CD4-positive, alpha-beta T cell treated with Interleukin-12 subunit alpha and Interleukin-12 subunit beta, for 1 hour (primary cell): ENCODE data around the gene ADGRG1.
"Not testable (repeated sequence)": the region's sequence is repeated elsewhere in the genome, so short reads cannot be mapped to it uniquely, and the experiment has no call there.

ENCODE experiments used
- DNase-seq: peaks from one replicate; pipeline ENCODE4 v3.0.0-alpha.2; 2020

Gene ADGRG1

DNA sequence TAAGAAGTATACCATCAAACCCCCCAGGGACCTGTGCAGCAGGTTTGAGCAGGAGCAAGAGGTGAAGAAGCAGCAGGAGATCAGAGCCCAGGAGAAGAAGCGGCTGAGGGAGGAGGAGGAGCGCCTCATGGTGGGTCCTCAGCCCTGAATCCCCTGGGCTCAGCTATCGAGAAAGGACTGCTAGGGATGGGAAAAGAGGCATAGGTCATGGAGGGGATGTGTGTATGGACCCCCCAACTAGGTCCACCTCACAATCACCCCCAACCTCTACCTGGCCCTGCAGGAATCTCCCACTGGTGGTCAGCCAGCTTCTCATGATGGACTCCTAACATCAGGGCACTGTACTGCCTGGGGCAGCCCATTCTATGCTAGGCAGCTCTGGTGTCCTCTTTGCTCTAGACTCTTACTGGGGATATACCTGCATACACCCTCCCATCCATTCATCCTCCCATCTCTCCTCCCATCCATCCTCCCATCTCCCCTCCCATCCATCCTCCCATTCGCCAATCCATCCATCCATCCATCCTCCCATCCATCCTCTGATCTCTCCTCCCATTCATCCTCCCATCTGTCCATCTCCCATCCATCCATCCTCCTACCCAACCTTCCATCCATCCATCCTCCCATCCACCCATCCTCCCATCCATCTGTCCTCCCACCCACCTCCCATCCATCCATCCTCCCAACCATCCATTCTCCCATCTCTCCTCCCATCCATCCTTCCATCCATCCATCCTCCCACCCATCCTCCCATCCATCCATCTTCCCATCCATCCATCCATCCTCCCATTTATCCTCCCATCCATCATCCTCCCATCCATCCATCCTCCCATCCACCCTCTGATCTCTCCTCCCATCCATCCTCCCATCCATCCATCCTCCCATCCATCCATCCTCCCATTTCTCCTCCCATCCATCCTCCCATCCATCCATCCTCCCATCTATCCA lies 76.7 kb downstream of the ADGRG1 start:
- no peak for DNase-seq

DNA sequence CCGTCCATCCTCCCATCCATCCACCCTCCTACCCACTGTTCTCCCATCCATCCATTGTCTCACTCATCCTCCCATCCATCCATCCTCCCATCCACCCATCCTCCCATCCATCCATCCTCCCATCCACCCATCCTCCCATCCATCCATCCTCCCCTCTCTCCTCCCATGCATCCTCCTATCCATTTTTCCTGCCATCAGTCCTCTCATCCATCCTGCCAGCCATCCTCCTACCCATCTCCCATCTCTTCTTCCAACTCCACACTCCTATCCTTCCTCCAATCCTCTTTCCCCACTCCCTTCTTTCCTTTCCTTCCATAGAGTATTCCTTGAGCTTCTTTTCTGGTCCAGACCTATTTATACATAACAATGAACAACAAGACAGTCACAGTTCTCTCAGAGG lies 78.3 kb downstream of the ADGRG1 start:
- DNase-seq, result no peak

GRCh38 chr16:57707331-57707730 lies 78.9 kb downstream of the ADGRG1 start:
- no peak for DNase-seq

GRCh38 chr16:57708168-57708567 lies 79.7 kb downstream of the ADGRG1 start:
- DNase-seq, result no peak

DNA sequence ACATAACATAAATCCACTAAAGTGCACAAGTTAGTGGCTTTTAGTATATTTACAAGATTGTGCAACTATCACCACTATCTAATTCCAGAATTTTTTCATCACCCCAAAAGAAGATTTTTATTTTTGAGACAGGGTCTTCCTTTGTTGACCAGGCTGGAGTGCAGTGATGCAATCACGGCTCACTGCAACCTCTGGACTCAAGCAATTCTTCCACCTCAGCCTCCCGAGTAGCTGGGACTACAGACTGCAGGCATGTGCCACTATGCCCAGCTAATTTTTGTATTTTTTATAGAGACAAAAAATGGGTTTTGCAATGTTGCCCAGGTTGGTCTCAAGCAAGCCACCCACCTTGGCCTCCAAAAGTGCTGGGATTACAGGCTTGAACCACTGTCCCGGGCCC lies 81.2 kb downstream of the ADGRG1 start:
- DNase-seq, result no peak

DNA sequence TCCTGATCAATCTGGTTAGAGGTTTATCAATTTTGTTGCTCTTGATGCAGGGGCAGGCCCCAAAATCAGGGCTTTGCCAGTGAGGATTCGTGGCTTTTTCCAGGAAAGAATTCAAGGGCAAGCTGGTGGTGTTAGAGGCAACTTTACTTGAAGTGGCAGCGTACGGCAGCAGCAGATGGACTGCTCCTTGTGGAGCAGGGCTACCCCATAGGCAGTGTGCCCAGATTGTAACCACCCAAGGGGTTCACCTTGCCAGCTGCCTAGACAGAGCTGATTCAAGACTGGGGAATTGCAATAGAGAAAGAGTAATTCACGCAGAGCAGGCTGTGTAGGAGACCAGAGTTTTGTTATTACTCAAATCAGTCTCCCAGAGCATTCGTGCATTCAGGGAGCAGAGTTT lies 82.9 kb downstream of the ADGRG1 start:
- no peak for DNase-seq

DNA sequence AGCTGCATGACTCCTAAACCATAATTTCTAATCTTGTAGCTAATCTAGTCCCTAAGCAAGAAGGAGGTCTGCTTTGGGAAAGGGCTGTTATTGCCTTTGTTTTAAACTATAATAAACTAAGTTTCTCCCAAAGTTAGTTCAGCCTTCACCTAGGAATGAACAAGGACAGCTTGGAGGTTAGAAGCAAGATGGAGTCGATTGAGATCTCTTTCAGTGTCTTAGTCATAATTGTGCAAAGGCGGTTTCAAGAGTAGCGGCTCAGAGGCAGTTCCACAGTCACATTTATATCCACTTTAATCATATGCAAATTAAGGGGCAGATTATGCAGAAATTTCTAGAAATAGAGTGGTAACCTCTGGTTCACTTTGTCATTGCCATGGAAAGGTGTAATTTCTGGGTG lies 83.6 kb downstream of the ADGRG1 start:
- no peak for DNase-seq

- not testable (repeated sequence) for DNase-seq
Measured at GRCh38 chr16:57712569-57712968, 84.1 kb downstream of the ADGRG1 start.

DNA sequence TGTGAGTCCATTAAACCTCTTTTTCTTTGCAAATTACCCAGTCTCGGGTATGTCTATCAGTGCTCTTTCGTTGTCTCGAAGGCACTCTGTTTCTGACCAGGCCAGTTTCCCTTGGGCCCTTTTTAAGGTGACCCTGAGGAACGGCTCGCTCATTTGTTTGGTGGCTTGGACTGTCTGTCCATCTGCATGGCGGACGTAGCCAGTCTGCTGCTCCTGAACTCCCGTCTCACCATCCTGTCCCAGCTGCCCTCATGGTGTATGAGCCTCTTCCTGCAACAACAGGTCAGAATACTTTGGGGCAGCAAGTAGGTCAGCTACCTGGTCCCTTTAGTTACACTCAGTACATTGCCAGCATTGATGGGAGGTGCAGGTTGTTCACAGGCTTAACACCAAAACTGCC lies 85.2 kb downstream of the ADGRG1 start:
- no peak for DNase-seq

- no peak for DNase-seq
Measured at GRCh38 chr16:57714047-57714446, 85.6 kb downstream of the ADGRG1 start.
